22Rv1 (cell line): Measurements from ENCODE around the gene GSK3B.
A peak's percentile ranks its signal among the peaks of the same experiment; 100 is the strongest.

ENCODE experiments used
- H3K27ac ChIP-seq: fragments of 450-650 bp; 2 replicates; pipeline ENCODE4 v1.5.1; 2017
- ZFX ChIP-seq: fragments of 450-650 bp; IDR thresholded peaks from 2 replicates; pipeline ENCODE4 v1.6.1; 2017; ENCODE audit warnings: antibody characterized with exemption, borderline replicate concordance
- TF ChIP-seq, protein P1 (sequence below): fragments of 450-650 bp; IDR thresholded peaks from 2 replicates; pipeline ENCODE4 v1.5.1; 2017; ENCODE audit warnings: mild to moderate bottlenecking

The GSK3B gene

DNA sequence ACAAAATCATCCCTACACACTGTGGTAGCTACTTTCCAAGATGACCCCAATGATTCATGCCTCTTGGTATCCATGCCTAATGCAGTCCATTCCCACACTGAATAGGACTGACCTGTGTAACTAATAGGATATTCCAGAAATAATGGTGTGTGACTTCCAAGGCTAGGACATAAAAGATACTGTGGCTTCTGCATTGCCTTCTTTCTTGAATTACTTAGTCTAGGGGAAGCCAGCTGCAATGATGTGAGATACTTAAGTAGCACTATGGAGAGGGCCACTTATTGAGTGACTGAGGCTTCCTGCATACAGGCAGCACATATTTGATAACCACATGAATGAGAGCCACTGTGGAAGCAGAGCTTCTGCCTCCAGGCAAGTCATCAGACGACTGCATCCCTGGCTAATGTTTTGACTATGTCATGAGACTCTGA is 262.3 kb downstream of the GSK3B start:
- TF ChIP-seq ZFX = no peak
- TF ChIP-seq, protein P1, sequence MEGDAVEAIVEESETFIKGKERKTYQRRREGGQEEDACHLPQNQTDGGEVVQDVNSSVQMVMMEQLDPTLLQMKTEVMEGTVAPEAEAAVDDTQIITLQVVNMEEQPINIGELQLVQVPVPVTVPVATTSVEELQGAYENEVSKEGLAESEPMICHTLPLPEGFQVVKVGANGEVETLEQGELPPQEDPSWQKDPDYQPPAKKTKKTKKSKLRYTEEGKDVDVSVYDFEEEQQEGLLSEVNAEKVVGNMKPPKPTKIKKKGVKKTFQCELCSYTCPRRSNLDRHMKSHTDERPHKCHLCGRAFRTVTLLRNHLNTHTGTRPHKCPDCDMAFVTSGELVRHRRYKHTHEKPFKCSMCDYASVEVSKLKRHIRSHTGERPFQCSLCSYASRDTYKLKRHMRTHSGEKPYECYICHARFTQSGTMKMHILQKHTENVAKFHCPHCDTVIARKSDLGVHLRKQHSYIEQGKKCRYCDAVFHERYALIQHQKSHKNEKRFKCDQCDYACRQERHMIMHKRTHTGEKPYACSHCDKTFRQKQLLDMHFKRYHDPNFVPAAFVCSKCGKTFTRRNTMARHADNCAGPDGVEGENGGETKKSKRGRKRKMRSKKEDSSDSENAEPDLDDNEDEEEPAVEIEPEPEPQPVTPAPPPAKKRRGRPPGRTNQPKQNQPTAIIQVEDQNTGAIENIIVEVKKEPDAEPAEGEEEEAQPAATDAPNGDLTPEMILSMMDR = no peak
- H3K27ac ChIP-seq = no peak overlapping the region

DNA sequence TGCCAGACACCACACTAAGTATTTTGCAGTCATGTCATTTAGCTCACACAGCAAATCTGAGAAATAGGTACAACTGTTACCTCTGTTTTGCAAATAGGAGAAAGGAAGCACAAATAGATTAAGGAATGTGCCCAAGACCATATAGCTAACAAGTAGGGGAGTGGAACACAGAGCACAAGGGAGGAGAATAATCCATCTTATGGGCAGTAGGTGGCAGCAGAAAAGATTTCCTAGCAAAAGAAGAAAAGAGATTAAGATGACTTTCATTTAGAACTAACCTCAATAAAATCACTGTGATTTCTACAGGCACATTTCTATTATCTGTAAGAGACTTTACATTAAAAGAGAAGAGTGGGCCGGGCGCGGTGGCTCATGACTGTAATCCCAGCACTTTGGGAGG is 263.2 kb downstream of the GSK3B start:
- TF ChIP-seq, protein P1 = peak; percentile 50
- no peak for TF ChIP-seq ZFX
- H3K27ac ChIP-seq = no peak overlapping the region

DNA sequence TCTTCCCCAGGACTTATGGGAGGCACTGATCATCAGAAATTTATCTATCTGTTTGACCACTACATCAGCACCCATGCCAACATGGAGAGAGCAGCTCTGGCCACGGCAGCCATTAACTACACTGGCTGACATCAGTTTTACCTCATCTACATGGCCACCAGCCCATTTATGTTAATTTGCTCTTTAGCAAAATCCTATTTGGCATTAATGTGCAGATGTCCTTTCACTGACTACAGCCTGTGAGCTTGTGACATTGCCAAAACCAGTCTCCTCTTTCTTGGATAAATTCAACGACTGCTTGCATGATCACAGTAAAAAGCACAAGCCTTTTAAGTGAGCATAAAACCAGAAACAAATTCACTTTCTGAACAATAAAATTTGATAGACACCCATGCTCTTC is 264.8 kb downstream of the GSK3B start:
- no peak overlapping the region for H3K27ac ChIP-seq
- TF ChIP-seq ZFX = no peak
- TF ChIP-seq, protein P1 = no peak

DNA sequence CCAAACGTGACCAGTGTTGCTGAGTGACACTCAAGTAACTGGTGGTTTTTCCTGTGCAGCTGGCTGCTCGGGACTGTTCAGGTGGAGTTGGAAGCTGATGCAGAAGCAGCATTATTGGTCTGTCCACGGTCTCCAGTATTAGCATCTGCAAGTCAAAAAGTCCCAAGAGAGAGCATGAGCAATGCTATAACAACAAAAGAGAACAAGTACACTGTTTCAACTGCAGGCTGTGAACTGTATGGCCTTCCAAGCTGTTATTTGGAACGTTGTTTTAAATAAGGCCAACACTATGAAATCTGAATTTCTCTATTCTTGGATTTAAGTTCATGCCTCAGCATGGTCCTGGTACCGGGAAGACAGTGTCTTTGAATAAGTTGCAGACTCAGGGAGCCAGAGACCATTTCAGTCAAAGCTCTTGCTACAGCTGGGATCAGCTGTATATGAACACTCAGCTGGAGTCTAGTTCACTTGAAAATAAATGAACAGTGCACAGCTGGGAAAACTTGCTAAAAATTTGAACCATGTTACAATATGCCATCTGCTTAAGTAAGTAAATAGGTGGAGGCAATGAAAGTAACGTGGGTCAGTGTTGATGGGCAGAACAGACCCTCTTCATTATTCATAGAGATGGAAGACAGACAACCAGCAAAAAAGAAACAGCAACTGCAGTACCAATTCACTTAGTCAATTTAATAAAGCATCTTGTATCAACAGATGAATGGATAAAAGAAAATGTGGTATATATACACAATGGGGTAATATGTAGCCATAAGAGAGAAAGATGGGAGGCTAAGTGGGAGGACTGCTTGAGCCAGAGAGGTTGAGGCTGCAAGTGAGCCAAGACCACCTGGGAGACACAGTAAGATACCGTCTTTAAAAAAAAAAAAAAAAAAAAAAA is 267.3 kb downstream of the GSK3B start:
- TF ChIP-seq, protein P1 = no peak
- no peak for TF ChIP-seq ZFX

DNA sequence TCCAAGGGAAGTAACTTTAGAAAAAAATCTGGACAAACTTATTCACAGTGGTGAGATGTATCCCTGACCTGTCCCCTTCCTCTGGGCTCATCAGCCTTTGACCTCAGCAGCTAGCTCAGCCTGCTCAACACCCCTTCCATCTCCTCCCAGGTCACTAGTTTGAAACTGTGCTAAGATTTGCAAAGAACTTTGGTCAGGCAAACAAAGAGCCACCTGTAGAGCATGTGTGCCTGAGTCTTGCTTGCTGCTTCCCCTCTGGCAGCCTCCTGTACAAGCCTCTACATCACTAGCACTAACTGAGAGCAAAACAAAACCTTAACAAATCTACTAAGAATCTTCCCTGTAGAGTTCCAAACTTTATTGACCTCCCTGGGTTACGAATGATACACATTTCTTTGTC is 268.4 kb downstream of the GSK3B start:
- no peak overlapping the region for H3K27ac ChIP-seq
- TF ChIP-seq, protein P1 = no peak
- no peak for TF ChIP-seq ZFX

More for the DNA sequence above, 267.3 kb downstream of the GSK3B start:
- H3K27ac ChIP-seq = no peak overlapping the region

DNA sequence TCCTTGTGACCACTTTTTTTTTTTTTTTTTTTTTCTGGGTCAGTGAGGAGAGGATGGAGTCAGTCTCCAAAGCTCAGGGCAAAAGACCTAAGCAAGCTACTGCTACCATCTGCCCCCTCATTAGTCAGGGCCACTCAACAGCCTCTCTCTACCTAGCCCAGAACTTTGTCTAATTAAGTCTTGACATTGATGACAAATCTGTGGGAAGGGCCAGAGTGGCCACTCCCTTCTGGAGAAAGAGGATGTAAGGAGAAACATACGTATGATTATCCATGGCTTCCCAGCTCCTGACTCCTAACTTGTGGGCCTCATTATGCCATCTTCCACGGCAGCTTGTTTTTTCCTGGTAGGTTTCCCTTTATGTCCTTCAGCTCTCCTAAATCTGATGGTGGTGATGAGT is 274.4 kb downstream of the GSK3B start:
- no peak overlapping the region for H3K27ac ChIP-seq
- TF ChIP-seq, protein P1 = no peak
- no peak for TF ChIP-seq ZFX

DNA sequence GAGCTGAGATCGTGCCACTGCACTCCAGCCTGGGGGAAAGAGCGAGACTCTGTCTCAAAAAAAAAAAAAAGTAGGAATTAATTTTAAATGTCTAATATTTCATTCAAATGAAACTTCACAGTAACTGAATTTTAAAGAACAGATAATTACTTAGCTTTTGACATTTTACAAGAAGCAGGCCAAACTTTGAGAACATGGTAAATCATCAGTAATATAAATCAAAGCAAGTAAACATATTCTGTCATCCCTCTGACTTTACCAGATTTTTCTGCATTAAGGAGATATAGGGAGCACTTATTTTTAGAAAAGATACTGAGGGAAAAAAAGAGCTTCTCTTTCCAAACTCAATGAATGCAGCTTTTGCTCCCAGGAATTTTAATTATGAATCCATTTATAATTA is 275.3 kb downstream of the GSK3B start:
- no peak for TF ChIP-seq ZFX
- TF ChIP-seq, protein P1 = no peak
- H3K27ac ChIP-seq = no peak overlapping the region
